Lower lobe of right lung (tissue), 2 donors: ENCODE data around the gene PRDX3. TPM values are rescaled to one million over a fixed set of nuclear protein-coding genes. Genes with fewer than 3 reads are reported as not detected.

Experiments
- ATAC-seq, 2 donors: fragments of 200-7000 bp; cut with Tn5 transposase; one replicate each; pipeline ENCODE4 v1.9.1; 2020 to 2022; ENCODE audit warnings: mild to moderate bottlenecking in 2 of 2, moderate library complexity in 2 of 2
- DNase-seq: peaks from one replicate; pipeline ENCODE4 v3.0.0-alpha.2; 2020
- H3K27ac ChIP-seq: fragments of 200-600 bp; one replicate; pipeline ENCODE4 v1.8.0; 2022
- H3K27me3 ChIP-seq: fragments of 200-600 bp; one replicate; pipeline ENCODE4 v1.8.0; 2022; ENCODE audit warnings: low read depth
- H3K36me3 ChIP-seq: fragments of 200-600 bp; one replicate; pipeline ENCODE4 v1.8.0; 2022; ENCODE audit warnings: mild to moderate bottlenecking
- H3K4me1 ChIP-seq: fragments of 200-600 bp; one replicate; pipeline ENCODE4 v1.8.0; 2022
- H3K4me3 ChIP-seq: fragments of 200-600 bp; one replicate; pipeline ENCODE4 v1.8.0; 2022; ENCODE audit warnings: mild to moderate bottlenecking
- H3K9me3 ChIP-seq: fragments of 200-600 bp; one replicate; pipeline ENCODE4 v1.8.0; 2022
- intact Hi-C: fragments of 100-400 bp; cut with DNase I; formaldehyde crosslinking; loops from one replicate; pipeline ENCODE4 v1.11.0; 2022
- total RNA-seq: library from RNA; stranded (reverse); fragmentation: NEBNext Ultra II Directional; extraction: Animal tissue kit (Norgen Biotek cat#: 25700); gene quantifications from one replicate; pipeline ENCODE4 v1.2.1, GENCODE V29; 2021
- TF ChIP-seq, protein P1 (sequence below): fragments of 200-600 bp; IDR thresholded peaks from one replicate; pipeline ENCODE4 v1.8.0; 2022; ENCODE audit warnings: antibody characterized with exemption, mild to moderate bottlenecking
- donor health status: DM: no; HTN: yes; CAD: no; lungs with severe emphysema.

Gene PRDX3
- total RNA-seq, 1 donor from 2014 or later = 82.0 TPM

DNA sequence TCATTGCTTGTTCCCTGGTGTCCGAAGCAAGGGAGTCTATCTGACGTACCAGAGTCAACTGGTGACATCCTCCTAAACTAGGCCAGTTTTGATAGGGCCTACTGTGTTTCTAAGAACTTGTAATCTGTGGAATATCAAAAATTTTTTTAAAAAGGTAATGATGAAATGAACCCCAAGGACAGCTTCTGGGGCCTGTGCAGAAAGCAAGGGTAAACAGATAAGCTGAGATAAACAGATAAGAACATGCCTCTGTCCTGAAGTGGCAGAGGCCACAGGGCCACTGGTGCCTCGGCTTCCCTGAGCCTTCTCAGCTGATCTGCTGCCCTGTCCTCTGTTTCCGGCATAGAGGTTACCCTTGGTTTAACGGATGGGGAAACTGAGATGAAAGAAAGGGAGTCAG, 37.5 kb upstream of the PRDX3 start:
- intact Hi-C loops = no loop called here
- no peaks in the 10 kb centered on the region for H3K9me3 ChIP-seq
- TF ChIP-seq, protein P1, sequence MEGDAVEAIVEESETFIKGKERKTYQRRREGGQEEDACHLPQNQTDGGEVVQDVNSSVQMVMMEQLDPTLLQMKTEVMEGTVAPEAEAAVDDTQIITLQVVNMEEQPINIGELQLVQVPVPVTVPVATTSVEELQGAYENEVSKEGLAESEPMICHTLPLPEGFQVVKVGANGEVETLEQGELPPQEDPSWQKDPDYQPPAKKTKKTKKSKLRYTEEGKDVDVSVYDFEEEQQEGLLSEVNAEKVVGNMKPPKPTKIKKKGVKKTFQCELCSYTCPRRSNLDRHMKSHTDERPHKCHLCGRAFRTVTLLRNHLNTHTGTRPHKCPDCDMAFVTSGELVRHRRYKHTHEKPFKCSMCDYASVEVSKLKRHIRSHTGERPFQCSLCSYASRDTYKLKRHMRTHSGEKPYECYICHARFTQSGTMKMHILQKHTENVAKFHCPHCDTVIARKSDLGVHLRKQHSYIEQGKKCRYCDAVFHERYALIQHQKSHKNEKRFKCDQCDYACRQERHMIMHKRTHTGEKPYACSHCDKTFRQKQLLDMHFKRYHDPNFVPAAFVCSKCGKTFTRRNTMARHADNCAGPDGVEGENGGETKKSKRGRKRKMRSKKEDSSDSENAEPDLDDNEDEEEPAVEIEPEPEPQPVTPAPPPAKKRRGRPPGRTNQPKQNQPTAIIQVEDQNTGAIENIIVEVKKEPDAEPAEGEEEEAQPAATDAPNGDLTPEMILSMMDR = no peak

DNA sequence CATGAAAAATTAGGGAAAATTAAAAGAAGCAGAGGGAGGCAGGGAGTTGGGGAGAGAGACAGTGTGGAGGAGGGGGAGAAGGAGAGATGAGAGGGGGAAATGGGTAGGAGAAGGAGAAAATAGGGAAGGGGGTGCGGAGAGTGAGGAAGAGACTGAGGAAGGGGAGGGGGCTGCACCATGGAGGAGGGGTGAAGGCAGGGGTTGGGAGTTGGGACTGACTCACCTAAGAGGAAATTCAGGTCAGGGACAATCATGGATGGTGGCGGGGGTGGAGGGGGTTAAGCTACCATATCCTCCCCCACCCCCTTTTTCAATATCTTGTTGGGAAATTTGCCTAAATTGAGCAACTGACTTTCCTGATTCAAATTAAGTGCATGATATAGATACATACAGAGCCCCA, 36.8 kb upstream of the PRDX3 start:
- intact Hi-C loops = no loop called here
- no peak overlapping the region for H3K27ac ChIP-seq
- no peaks in the 10 kb centered on the region for H3K9me3 ChIP-seq

More for the DNA sequence above, 37.5 kb upstream of the PRDX3 start:
- Histone ChIP-seq H3K4me1 (peaks cover 91% of the 10 kb centered on the region), H3K36me3 (no peaks in the 10 kb centered on the region), H3K27me3 (no peaks in the 10 kb centered on the region), H3K4me3 (no peak overlapping the region), H3K27ac (peak overlapping the region; percentile 41)
- no peak for ATAC-seq
- no peak for DNase-seq

DNA sequence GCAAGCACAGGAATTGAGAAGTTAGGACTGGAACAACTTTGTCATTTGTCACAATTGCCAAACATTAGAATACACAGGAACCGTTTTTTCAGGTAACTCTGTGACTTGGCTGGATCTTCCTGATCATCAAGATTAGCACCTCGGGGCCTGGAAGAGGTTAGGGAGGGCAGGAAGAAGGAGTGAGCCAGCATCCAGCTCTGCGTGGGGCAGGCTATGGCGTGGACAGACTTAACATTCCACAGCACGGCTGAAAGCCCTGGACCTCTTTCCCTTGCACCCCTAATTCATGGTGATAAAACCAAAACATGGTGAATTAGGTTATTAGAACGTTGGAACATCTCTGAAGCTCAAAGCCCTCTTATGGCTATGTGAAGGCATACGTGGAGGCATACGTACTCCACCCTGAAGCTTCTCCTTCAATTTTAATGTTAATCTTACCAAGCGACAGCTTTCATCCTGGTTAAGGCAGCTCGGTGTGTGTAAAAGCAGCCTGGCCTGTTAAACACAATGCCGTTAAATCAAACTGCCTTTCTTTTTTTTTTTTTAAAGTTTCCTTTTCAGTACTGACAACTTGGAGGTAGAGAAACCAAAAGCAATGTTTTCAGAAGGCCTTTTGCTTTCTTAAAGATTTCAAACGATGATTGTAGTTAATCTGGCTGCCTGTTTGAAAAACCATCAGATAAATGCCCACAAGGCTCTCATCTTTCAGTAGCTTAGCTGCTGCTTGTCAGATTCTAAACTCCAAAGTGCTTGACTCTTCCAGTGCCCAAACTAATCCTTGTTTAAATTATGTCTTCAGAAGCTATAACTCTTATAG, 33.2 kb upstream of the PRDX3 start:
- ATAC-seq (no peak), DNase-seq (no peak)
- no peaks in the 10 kb centered on the region for H3K36me3 ChIP-seq
- H3K4me1 ChIP-seq = peaks cover 73% of the 10 kb centered on the region
- H3K27ac ChIP-seq = peak overlapping the region; percentile 84
- H3K4me3 ChIP-seq = peak overlapping the region; percentile 79
- H3K27me3 ChIP-seq = no peaks in the 10 kb centered on the region
- H3K9me3 ChIP-seq = no peaks in the 10 kb centered on the region
- TF ChIP-seq, protein P1 = no peak
- intact Hi-C loops = no loop called here

More for the DNA sequence above, 36.8 kb upstream of the PRDX3 start:
- Histone ChIP-seq H3K27me3 (no peaks in the 10 kb centered on the region), H3K4me1 (peaks cover 88% of the 10 kb centered on the region), H3K4me3 (no peak overlapping the region), H3K36me3 (no peaks in the 10 kb centered on the region)
- ATAC-seq (no peak), DNase-seq (no peak)
- TF ChIP-seq, protein P1 = no peak

DNA sequence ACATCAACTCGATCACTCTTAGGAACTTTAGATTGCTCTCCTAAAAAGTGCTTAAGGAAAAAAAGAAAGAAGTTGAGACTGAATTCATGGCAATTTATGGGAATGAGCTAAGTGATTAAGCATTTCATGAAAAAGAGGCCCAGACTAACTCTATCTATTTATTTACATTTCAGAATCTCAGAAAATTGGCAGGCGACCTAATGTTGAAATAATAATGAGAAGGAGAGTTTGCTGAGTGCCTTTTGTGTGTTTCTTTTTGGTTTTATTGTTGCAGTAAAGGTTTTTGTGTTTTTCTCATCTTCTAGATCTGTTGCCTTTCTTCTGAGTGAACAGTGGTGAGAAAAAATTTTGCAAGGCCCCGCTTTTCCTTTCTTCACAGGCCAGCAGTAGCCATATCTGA, 32.6 kb upstream of the PRDX3 start:
- DNase-seq (no peak), ATAC-seq (no peak)
- peak overlapping the region; percentile 84 for H3K27ac ChIP-seq
- H3K4me3 ChIP-seq = peak overlapping the region; percentile 79
- H3K36me3 ChIP-seq = no peaks in the 10 kb centered on the region
- TF ChIP-seq, protein P1 = no peak
- peaks cover 71% of the 10 kb centered on the region for H3K4me1 ChIP-seq
- no peaks in the 10 kb centered on the region for H3K27me3 ChIP-seq
- H3K9me3 ChIP-seq = no peaks in the 10 kb centered on the region
- intact Hi-C loops = no loop called here

DNA sequence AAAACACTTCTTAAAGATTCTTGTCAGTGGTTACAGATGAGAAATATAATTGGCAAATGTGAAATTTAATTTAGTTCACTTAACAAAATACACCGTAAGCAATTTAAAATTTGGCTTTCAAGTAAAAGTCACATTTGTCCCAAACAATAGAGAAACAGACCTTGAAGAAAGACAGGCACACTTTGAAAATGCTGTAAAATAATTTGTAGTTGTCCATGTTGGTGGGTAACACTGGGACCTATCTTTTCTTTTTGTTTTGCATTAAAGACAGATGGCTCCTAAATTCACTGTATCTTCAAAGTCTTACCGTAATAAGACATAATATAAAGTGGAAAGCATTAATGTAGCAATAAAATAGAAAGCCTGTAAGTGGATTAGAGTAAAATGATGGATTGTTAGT, 32.0 kb upstream of the PRDX3 start:
- H3K27me3 ChIP-seq = no peaks in the 10 kb centered on the region
- H3K4me3 ChIP-seq = peak overlapping the region; percentile 79
- H3K27ac ChIP-seq = peak overlapping the region; percentile 84
- no peak for ATAC-seq
- no peaks in the 10 kb centered on the region for H3K36me3 ChIP-seq
- H3K9me3 ChIP-seq = no peaks in the 10 kb centered on the region
- DNase-seq = no peak
- intact Hi-C loops = no loop called here
- TF ChIP-seq, protein P1 = no peak
- H3K4me1 ChIP-seq = peaks cover 71% of the 10 kb centered on the region
